HG03565 (cell line): ENCODE results near the gene CFAP20DC.
"Not testable (repeated sequence)": the region's sequence is repeated elsewhere in the genome, so short reads cannot be mapped to it uniquely, and the experiment has no call there.

Experiments
- ATAC-seq: cut with Tn5 transposase; IDR thresholded peaks from one replicate; pipeline ENCODE4 v1.9.1; 2021; ENCODE audit warnings: mild to moderate bottlenecking, moderate library complexity; ENCODE audit not compliant: unreplicated experiment

The CFAP20DC gene

DNA sequence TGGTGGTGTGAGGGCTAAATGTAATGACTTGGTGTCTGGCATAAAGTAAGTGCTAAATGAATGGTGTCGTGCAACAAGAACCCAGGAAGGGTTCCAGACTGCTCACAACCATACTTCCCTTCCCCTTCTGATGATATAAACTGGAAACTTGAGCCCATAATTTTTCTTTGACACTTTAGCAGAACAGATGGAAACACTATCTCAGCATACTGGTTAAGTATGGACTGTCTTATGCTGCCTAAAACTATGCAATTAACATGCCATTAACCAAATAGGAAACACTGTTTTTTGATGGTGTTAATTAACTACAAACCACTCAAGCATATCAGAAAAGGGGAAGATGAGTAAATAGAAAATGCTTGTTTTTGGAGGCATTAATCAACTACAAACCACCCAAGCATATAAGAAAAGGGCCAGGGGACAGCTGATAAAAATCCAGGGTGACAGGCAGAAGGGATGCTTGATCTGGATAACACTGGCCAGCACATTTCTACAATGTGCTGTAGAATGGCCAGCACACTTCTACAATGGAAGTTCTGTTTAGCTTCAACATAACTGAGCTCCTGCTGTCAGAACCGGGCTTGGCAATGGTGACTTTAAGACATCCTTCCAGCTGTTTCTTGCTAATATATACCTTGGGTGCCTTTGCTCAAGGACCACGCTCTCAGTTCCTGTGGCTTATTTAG is 297.8 kb downstream of the CFAP20DC start:
- ATAC-seq: no peak

DNA sequence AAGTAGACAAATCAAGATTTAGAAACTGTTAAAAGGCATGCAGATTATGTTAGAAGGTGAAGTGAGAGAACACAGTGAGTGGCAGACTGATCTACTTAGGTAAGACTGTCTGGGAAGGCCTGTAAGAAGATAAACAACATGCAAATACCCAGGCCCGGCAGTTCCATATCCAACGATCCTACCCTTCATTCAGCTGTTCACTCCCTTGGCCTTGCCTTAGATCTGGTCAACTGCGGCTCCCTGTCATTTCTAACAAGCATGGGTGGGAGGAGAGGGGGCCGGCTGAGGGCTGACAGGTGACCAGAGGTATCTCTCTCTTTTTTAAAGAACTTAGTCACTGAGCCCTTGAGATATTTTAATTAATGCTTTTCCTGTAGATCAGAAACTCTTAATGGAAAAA is 298.6 kb downstream of the CFAP20DC start:
- ATAC-seq: no peak

DNA sequence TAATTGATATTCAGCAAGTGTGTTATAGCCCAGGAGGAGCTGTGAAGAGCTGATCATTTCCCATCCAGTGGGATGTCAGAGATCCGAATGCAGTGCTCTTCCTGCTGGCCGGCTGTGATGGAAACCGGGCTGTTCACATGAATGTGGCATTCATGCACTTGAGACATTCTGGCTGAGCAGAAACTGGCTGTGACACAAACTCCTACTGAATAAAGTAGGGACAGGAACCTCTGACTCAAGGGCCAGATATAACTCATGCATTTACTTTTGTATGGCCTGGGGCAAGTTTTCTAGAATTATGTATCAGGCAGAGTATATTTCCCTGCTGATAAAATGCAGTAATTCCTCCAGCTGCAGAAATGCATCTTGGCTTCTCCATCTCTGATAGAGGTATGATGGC is 299.9 kb downstream of the CFAP20DC start:
- ATAC-seq: no peak

DNA sequence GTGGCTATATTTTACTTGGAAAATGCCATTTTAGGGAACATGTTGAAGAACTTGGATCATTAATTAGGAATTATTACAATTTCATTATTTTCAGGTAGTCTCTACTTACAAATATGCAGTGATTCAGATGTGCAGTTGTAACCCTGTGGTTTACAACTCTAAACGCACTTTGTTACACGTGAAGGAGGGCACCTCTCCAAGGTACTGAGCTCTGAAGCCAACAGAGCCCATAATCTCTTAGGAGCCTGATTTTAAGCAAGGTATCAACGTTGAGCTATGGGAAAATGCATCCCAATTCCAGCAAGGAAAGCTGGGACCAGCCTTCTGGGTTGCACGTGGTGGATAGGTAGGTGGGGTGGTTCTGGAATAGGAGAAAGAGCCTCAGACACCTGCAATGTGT is 301.8 kb downstream of the CFAP20DC start:
- ATAC-seq: no peak

DNA sequence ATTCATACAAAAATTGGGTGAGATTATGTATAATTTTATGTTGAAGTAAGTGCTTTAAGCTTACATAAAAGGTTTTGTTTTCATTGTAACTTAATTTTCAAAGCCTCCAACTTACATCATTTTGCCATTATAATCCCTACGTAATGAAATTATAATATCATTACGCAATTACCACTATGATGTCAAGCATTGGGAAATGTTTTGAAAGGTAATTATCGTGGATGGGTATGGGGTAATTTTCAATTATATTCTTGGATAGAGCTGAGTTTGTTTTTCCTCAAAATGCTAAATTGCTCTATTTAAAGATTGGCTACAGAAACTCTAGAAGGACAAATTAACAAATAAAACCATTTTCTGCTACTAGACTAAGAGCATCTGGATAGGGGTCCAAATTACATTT is 303.1 kb downstream of the CFAP20DC start:
- no peak for ATAC-seq

DNA sequence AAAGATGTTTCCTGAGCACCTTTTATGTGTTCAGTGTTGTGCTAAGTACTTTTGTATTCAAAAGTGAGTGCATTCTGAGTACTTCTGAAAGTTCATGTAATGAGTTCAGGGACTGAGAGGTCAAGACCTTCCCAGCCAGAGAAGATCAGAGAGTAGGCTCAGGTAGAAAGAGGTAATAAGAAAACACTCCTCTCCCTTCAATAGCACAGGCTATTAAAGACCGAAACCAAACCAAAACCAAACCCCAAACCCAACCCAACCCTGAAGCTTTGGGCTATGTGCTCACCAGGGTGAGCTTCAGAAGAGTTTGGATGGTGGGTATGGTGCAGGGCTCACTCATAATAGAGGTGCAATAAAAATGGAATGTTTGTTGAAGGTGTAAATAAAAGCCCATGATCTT is 306.5 kb downstream of the CFAP20DC start:
- no peak for ATAC-seq

DNA sequence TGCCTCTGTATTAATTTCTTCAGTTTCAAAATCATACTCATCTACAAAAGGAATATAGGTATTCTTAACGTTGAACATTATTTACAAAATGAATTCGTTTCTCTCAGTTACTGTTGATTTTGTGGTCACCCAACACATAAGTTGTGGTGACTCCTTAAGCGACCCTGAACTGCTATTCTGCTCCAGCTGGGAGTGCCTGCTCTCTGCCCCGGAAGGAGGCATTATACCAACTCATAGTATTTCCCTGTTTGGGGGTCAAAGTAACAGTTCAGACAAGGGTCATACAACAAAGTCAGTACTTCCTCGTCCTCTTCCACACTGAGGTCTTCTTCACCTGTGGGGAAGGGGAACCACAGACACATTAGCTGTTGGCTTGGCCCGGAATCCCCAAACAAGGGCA is 307.6 kb downstream of the CFAP20DC start:
- ATAC-seq: no peak

DNA sequence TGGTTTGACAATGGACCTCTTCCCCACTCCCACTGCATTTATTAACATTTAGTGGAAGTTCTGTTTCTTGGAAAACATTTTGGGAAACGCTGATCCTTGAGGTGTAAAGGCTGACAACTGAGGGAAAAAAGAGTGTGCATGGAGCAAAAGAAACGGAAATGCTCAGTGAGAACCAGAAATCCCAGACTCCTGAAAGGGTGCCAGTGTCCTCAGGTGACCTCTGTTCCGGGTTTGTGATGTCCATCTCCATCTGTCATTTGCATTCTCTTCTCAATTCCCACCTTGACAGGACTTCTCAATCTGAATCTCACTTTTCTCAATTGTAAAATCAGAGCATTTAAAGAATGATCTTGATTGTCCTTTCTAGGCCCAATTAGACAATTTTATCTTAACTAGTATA is 312.2 kb downstream of the CFAP20DC start:
- ATAC-seq: no peak

DNA sequence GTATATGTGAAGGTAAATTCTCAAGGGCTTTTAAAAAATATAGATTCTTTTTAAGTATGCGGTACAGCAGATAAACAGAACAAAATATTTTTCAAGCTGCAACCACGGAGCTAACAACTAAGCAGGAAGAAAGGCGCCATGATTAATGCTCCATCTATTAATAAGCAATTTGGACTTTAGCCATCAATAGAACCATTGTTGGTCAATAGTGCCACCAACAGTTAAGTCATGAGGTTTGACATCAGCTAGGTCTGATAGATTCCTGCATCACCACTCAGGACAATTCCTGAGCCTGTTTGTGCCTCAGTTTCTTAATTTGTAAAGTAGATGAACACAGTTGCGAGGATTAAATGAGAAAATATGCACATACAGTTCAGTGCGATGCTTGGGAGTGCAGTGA is 318.2 kb downstream of the CFAP20DC start:
- ATAC-seq: no peak

DNA sequence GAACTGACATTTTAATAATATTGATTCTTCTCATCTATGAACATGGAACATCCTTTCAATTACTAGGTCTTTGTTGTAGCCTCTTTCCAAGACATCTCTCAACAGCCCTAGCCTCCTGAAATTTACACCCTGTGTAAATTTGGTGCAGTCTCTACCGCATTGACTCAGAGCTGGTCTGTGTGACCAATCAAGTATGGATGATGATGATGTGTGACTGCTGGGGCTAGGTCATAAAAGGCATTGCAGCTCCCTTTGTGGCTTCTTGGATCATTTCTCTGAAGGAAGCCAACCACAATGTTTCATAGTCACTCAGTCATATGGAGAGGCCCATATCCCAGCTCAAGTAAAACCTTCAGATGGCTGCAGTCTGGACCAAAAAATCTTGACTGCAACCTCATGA is 321.1 kb downstream of the CFAP20DC start:
- ATAC-seq: no peak

DNA sequence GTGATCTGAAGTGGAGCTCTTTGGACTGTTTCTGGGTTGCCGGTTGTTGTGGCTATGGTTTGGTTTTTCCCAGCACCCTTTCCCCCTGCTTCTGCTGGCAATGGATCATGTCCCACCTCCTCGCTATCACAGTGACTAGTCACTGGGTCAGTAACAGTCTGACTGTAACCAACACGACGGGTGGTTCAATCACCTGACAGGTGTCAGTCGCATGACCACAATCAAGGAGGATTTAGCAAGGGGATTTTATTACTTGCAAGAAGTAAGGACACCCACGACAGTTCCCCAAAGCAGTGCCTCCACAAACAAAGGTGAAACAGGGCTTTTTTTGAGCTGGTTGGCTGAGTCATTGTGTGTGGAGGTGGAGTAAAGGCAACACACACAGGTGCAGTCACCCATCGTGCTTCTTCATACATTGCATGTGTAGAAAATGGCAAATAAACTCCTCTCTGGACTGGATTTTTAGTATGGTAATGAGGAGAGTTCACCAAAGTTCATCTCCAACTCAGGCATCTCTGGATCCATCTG is 324.4 kb downstream of the CFAP20DC start:
- no peak for ATAC-seq

DNA sequence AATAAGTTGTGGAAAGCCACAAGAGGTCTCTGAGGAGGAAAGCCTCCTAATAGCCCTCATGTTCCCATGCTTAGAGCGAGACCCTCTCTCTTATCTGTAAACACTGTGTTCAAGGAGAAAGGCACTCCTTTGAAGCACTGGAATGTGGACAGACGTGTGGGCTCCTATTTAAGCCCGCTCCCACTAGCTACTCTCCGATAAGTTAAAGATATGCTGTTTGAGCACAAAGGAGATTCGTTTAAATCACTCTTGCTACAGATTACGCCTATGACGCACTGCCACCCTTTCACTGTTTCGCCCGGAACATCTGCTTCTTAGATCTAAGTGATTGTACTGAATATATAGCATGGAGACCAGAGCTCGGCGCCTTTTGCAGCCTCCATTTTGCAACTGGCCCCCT is 325.5 kb downstream of the CFAP20DC start:
- no peak for ATAC-seq

DNA sequence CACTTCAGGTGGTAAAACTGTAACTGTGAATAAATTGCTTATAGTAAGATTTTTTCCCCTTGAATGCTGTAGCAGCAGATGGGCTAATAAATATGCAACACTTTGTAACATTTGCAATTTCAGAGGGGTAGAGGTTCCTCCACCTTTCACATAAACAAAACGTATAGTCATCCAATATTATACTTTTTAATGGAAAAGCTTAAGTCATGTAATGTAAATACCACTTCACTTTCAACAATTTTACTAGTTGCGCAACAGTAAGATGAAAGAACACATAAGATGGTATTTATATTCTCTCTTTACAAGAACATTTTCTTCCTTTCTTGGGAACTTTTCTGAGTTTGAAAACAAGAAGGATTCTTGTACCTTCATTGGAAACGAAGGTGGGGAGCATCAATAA is 326.7 kb downstream of the CFAP20DC start:
- ATAC-seq: no peak

DNA sequence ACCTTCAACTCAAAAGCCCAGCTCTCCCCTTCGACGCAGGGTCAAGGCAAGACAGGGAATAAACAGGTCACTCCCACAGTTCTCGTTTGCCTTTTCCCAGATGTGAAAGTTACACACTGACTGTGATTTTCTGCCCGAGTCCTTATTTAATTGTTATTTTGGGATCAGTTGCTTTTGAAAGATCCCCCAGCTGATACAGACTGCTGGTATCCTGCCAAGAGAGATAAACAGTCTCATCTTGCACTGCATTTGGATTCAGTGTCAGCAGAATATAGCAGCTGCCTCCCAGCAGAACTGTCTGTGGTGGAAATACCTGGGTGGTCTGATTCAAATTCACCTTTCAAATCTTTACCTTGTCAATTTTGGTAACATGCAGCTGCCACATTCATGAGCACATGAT is 327.3 kb downstream of the CFAP20DC start:
- no peak for ATAC-seq

DNA sequence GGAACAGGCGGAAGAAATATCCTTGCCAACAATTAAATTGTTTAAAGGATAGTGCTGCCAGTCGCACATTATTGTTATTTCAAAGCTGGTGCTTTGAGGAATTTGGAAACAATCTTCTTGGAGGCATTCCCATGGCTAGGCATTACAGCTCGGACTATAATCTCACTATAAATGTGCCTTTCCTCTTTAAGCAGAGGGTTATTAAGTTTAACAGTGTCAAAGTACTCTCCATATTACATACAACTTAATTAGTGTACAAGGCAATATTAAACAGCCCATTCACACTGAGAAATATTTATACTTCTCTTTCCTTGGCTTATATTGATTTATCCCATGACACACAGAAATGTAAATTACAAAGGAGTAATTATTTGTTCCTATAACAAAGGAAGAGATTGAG is 329.3 kb downstream of the CFAP20DC start:
- no peak for ATAC-seq

DNA sequence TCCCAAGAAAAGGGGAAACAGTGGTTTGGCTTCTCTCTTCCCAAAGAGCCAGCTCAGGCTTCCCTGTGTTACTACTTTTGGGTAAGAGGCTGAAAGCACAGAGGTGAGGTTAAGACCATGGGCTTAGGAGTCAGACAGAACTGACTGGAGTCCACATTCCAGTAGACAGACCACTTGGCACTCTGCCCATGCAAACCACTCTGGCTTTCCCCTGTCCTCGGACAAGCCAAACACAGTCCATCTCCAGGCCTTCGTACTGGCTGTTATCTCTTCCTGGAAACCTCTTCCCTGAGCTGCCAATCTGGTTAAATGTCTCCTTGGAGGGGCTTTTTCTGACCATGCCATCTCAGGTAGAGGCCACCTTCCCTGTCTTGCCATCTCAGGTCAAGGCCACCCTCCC is 330.1 kb downstream of the CFAP20DC start:
- ATAC-seq: no peak

DNA sequence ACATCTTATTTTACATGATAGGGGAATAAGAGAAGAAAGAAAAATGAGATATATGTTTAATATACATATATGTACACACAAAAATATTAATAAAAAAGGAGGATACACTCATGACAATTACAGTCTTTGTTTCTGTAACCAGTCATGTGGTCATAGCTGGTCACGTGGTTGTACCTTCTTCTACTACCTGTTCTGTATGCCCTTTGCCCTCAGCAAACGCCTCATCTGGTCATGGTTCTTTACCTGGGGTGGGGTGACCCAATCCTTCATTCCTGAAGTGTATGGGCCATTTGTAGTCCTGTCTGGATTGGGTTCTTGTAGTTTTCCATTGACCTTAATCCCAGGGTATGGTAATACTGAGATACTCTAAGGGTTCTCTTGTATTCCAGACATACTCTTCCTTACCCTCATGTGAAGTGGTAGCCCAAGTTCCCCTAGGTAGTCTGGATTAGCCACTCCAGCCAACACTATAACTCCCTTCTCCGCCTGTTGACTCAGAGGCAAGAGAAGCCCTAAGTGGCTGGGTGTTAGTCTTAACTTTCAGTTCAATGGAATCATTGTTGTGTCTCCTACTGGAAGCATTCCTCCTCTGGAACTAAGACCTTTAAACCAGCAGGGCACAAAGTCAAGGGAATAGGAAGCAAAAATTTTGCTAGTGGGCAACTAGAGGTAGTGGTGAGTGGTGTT is 336.0 kb downstream of the CFAP20DC start:
- ATAC-seq: no peak

DNA sequence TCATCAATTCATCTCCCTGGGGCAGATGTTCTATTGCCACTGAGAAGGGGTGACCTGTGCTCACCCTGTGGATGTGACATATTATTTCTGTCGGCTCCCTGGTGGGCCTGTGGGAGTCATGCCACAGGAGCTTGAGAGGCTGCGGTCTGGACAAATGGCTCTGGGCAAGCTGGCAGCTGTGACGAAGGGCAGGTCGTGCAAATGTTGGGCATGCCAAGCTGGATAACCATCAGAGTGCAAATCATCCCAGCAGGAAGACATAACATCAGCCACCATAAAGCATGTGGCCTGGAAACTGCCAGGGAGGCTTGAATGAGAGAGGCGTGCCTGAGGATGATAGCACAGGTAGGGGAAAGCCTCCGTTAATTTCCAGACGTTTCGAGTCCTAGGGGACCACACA is 338.0 kb downstream of the CFAP20DC start:
- ATAC-seq: no peak

DNA sequence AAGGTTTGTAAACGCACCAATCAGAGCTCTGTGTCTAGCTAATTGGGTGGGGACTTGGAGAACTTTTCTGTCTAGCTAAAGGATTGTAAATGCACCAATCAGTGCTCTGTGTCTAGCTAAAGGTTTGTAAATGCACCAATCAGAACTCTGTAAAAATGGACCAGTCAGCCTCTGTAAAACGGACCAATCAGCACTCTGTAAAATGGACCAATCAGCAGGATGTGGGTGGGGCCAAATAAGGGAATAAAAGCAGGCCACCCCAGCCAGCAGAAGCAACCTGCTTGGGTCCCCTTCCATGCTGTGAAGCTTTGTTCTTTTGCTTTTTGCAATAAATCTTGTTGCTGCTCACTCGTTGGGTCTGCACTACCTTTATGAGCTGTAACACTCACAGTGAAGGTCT is 340.8 kb downstream of the CFAP20DC start:
- ATAC-seq: not testable (repeated sequence)

DNA sequence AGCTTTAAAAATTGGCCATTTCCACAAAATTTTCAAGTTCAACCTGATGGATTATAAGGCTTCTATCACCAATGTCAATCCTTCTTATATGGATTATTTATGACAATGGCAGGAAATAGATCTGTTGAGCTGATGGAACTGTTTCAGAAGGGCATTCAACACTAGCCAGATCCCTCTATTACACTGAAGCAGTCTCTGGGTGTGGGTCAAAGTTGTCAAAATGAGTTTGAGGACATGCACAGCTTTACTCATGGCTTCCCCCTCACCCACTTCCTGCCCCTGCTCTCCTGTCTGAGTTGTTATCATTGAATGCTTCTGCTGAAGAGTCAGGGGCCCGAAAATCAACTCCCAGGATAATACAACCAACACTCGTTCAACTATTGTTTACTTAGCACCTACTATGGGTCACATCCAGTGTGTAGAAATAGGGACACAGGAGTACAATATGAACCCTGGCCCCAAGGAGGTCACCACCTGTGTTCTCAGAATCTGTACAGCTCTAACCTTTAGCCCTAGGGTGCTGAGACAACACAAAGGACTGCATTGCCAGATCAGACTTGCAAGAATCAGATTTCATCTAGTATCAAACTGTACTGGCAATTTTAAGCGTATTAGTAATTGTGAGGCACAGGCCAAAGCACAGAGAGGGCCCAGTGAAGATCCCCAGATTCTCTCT is 341.6 kb downstream of the CFAP20DC start:
- ATAC-seq: no peak

DNA sequence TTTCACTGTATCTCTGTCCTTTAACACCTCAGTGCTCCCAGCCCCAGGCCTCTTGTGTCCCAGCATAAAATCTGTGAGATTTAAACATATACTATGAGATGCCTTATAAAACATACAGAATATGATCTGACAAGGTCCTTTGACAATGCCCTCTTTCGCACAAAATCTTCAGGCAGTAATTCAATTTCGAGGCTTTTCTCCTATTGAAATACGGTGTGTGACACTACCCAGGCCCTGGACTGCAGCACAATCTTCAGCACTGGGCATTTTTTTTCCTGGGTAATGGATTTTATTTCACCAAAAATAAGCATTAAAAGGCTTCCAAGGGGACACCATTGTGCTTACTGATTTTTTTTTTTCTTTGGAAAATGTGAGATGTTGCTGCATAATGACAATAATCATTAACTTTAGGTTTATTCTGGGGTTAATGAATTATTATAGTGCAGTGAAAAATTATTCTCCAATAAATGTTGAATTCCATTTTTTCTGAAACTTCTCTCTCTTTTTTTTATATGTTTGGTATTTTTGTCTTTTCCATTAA is 342.4 kb downstream of the CFAP20DC start:
- ATAC-seq: no peak
